Neural progenitor cell (in vitro differentiated cells): ENCODE data around the gene BMPER. TPM values are rescaled to one million over a fixed set of nuclear protein-coding genes. Genes with fewer than 3 reads are reported as not detected.

ENCODE experiments used
- DNase-seq: peaks from one replicate; pipeline ENCODE4 v3.0.0-alpha.2; 2016; ENCODE audit warnings: low spot score
- H2AFZ ChIP-seq: fragments of 200-600 bp; sonication (generic); replicated peaks from 2 replicates; pipeline ENCODE4 v1.6.1; 2016; ENCODE audit warnings: antibody characterized with exemption
- H3F3A ChIP-seq: fragments of 200-600 bp; sonication (generic); 2 replicates; pipeline ENCODE4 v1.6.1; 2016; ENCODE audit warnings: antibody characterized with exemption, low read depth
- H3K27ac ChIP-seq: fragments of 200-600 bp; sonication (generic); 2 replicates; pipeline ENCODE4 v1.5.1; 2016; ENCODE audit warnings: mild to moderate bottlenecking
- H3K27me3 ChIP-seq: fragments of 200-600 bp; sonication (generic); 2 replicates; pipeline ENCODE4 v1.6.1; 2016; ENCODE audit warnings: mild to moderate bottlenecking, moderate library complexity
- H3K36me3 ChIP-seq: fragments of 200-600 bp; sonication (generic); 2 replicates; pipeline ENCODE4 v1.5.1; 2016
- H3K4me1 ChIP-seq: fragments of 200-600 bp; sonication (generic); 2 replicates; pipeline ENCODE4 v1.6.1; 2016; ENCODE audit warnings: mixed run types
- H3K4me2 ChIP-seq: fragments of 200-600 bp; sonication (generic); 2 replicates; pipeline ENCODE4 v1.6.1; 2016
- H3K4me3 ChIP-seq: fragments of 200-600 bp; sonication (generic); 2 replicates; pipeline ENCODE4 v1.5.1; 2016
- H3K79me2 ChIP-seq: fragments of 200-600 bp; sonication (generic); 2 replicates; pipeline ENCODE4 v1.6.1; 2016; ENCODE audit warnings: low read depth
- H3K9ac ChIP-seq: fragments of 200-600 bp; sonication (generic); 2 replicates; pipeline ENCODE4 v1.6.1; 2016
- H3K9me3 ChIP-seq: fragments of 200-600 bp; sonication (generic); 2 replicates; pipeline ENCODE4 v1.5.1; 2016; ENCODE audit warnings: low read depth
- H4K20me1 ChIP-seq: fragments of 200-600 bp; sonication (generic); 2 replicates; pipeline ENCODE4 v1.6.1; 2016; ENCODE audit warnings: low read depth
- H3K27ac Mint-ChIP-seq: 3 replicates; pipeline ENCODE4 v1.8.0; 2021; ENCODE audit warnings: mixed read lengths
- H3K27me3 Mint-ChIP-seq: 2 replicates; pipeline ENCODE4 v1.8.0; 2022; ENCODE audit warnings: low read depth, mild to moderate bottlenecking, inconsistent platforms, moderate library complexity, mixed read lengths; ENCODE audit not compliant: insufficient read depth
- H3K36me3 Mint-ChIP-seq: 3 replicates; pipeline ENCODE4 v1.8.0; 2021; ENCODE audit warnings: mixed read lengths
- H3K4me1 Mint-ChIP-seq: 3 replicates; pipeline ENCODE4 v1.8.0; 2021; ENCODE audit warnings: mixed read lengths
- H3K4me3 Mint-ChIP-seq: 3 replicates; pipeline ENCODE4 v1.8.0; 2021; ENCODE audit warnings: mild to moderate bottlenecking, moderate library complexity, mixed read lengths
- H3K9me3 Mint-ChIP-seq: 3 replicates; pipeline ENCODE4 v1.8.0; 2020; ENCODE audit warnings: mixed read lengths
- CTCF ChIP-seq: fragments of 200-600 bp; sonication (generic); IDR thresholded peaks from 2 replicates; pipeline ENCODE4 v1.5.1; 2017; ENCODE audit warnings: antibody characterized with exemption, mild to moderate bottlenecking
- EZH2 ChIP-seq: fragments of 200-600 bp; sonication (generic); IDR thresholded peaks from 2 replicates; pipeline ENCODE4 v1.6.1; 2017; ENCODE audit warnings: antibody characterized with exemption, mild to moderate bottlenecking, moderate library complexity
- EZH2phosphoT487 ChIP-seq: fragments of 200-600 bp; sonication (generic); IDR thresholded peaks from 2 replicates; pipeline ENCODE4 v1.6.1; 2017; ENCODE audit warnings: antibody characterized with exemption
- total RNA-seq: library from RNA; depleted of rRNA; stranded (reverse); fragments of >200 nt; gene quantifications from 2 replicates; pipeline ENCODE4 v1.2.3, GENCODE V29; 2015; ENCODE audit warnings: low replicate concordance

Gene BMPER
- total RNA-seq, 1 donor from 2014 or later: 1.2 TPM

- peaks cover 7% of the 10 kb centered on the region for H3K4me1 ChIP-seq
- peak overlapping the region; percentile 79 for H3K4me2 ChIP-seq
- no peaks in the 10 kb centered on the region for H3K27me3 ChIP-seq
- no peak overlapping the region for H3K9ac ChIP-seq
- Mint-ChIP-seq H3K4me3 (no peak overlapping the region), H3K27me3 (peaks cover 2% of the 10 kb centered on the region), H3K9me3 (peaks cover 15% of the 10 kb centered on the region), H3K4me1 (peaks cover 4% of the 10 kb centered on the region), H3K27ac (no peak overlapping the region), H3K36me3 (peaks cover 2% of the 10 kb centered on the region)
- peak overlapping the region; percentile 95 for H2AFZ ChIP-seq
- DNase-seq: no peak
- peak overlapping the region; percentile 53 for H3K4me3 ChIP-seq
- H3K9me3 ChIP-seq: no peaks in the 10 kb centered on the region
- H4K20me1 ChIP-seq: no peaks in the 10 kb centered on the region
- TF ChIP-seq EZH2phosphoT487 (no peak), CTCF (no peak), EZH2 (no peak)
- peaks cover 10% of the 10 kb centered on the region for H3K79me2 ChIP-seq
- H3K36me3 ChIP-seq: no peaks in the 10 kb centered on the region
- H3F3A ChIP-seq: peaks cover 7% of the 10 kb centered on the region
- H3K27ac ChIP-seq: no peak overlapping the region
These were observed 270.5 kb downstream of the BMPER start for GRCh38 chr7:34175837-34176236.

- Mint-ChIP-seq H3K4me1 (peaks cover 4% of the 10 kb centered on the region), H3K27ac (no peak overlapping the region), H3K27me3 (peaks cover 2% of the 10 kb centered on the region), H3K36me3 (peaks cover 2% of the 10 kb centered on the region), H3K4me3 (no peak overlapping the region), H3K9me3 (peaks cover 15% of the 10 kb centered on the region)
- no peak overlapping the region for H3K4me3 ChIP-seq
- peaks cover 7% of the 10 kb centered on the region for H3F3A ChIP-seq
- no peak for DNase-seq
- H3K4me1 ChIP-seq: peaks cover 7% of the 10 kb centered on the region
- TF ChIP-seq EZH2phosphoT487 (no peak), CTCF (no peak), EZH2 (no peak)
- no peaks in the 10 kb centered on the region for H3K27me3 ChIP-seq
- no peak overlapping the region for H3K4me2 ChIP-seq
- no peak overlapping the region for H3K9ac ChIP-seq
- no peaks in the 10 kb centered on the region for H3K9me3 ChIP-seq
- peaks cover 10% of the 10 kb centered on the region for H3K79me2 ChIP-seq
- H4K20me1 ChIP-seq: no peaks in the 10 kb centered on the region
- no peaks in the 10 kb centered on the region for H3K36me3 ChIP-seq
- no peak overlapping the region for H2AFZ ChIP-seq
- H3K27ac ChIP-seq: no peak overlapping the region
These were observed 272.1 kb downstream of the BMPER start for GRCh38 chr7:34177476-34177875.

DNA sequence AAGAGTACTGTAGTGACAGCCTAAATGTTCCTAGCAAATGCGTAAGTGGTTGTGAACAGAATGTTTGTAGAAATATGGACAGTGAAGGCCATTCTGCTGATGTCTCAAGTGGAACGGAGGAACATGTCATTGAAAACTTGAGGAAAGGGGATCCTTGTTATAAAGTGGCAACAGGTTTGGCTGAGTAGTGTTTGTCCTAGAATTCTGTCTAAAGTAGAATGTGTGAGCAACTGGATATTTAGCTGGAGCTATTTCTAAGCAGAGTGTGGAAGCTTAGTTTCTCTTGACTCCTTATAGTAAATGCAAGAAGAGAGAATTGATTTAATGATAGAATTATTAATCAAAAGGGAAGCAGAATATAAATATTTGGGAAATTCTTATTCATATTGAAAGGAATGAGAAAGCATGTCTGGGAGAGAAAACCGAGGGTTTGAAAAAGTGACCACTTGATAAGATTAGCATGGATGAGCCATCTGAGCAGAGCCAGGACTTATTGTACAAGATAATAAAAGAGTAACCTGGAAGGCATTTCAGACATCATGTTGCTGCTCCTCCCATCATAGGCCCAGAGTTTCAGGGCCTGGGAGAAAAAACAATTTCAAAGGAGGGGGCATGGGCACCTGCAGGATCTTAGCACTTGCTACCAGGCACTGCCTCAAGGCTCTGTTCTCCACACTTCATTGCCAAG lies 276.1 kb downstream of the BMPER start:
- DNase-seq: no peak
- Histone ChIP-seq H2AFZ (no peak overlapping the region), H3K27ac (no peak overlapping the region), H3K9ac (no peak overlapping the region), H3K36me3 (no peaks in the 10 kb centered on the region), H3K4me1 (no peaks in the 10 kb centered on the region), H4K20me1 (no peaks in the 10 kb centered on the region), H3K4me3 (no peak overlapping the region), H3K27me3 (no peaks in the 10 kb centered on the region), H3K79me2 (peaks cover under 1% of the 10 kb centered on the region), H3K9me3 (no peaks in the 10 kb centered on the region), H3K4me2 (no peak overlapping the region), H3F3A (no peaks in the 10 kb centered on the region)
- no peak overlapping the region for H3K27ac Mint-ChIP-seq
- H3K36me3 Mint-ChIP-seq: no peaks in the 10 kb centered on the region
- no peaks in the 10 kb centered on the region for H3K27me3 Mint-ChIP-seq
- peaks cover 5% of the 10 kb centered on the region for H3K9me3 Mint-ChIP-seq
- no peak overlapping the region for H3K4me3 Mint-ChIP-seq
- no peaks in the 10 kb centered on the region for H3K4me1 Mint-ChIP-seq
- TF ChIP-seq EZH2 (no peak), EZH2phosphoT487 (no peak), CTCF (no peak)
